Activated CD8-positive, alpha-beta T cell treated with anti-CD3 and anti-CD28 coated beads for 36 hours (primary cell): ENCODE results near the gene SUPT20HL2. TPM values are rescaled to one million over a fixed set of nuclear protein-coding genes. Genes with fewer than 3 reads are reported as not detected.
A peak's percentile ranks its signal among the peaks of the same experiment; 100 is the strongest.

Experiments used
- ATAC-seq: fragments of 200-7000 bp; cut with Tn5 transposase; one replicate; pipeline ENCODE4 v1.10.0; 2021; ENCODE audit warnings: mild to moderate bottlenecking, moderate library complexity
- CTCF ChIA-PET: fragments of 350-600 bp; sonication (Branson Sonifier 250); formaldehyde crosslinking; loops from one replicate; lab custom pipeline; 2021; ENCODE audit warnings: antibody characterized with exemption; lab: Charles Lee
- POLR2A ChIA-PET: fragments of 350-600 bp; sonication (Branson Sonifier 250); formaldehyde crosslinking; loops from one replicate; lab custom pipeline; 2021; ENCODE audit warnings: antibody characterized with exemption; lab: Charles Lee
- DNase-seq: peaks from one replicate; pipeline ENCODE4 v3.0.0-alpha.2; 2020
- H3K27ac Mint-ChIP-seq: one replicate; pipeline ENCODE4 v1.8.0; 2021; ENCODE audit warnings: mild to moderate bottlenecking, mixed read lengths
- H3K27me3 Mint-ChIP-seq: one replicate; pipeline ENCODE4 v1.8.0; 2021; ENCODE audit warnings: mixed read lengths
- H3K36me3 Mint-ChIP-seq: one replicate; pipeline ENCODE4 v1.8.0; 2021; ENCODE audit warnings: low read depth, mixed read lengths
- H3K4me1 Mint-ChIP-seq: one replicate; pipeline ENCODE4 v1.8.0; 2021; ENCODE audit warnings: low read depth, mixed read lengths
- H3K4me3 Mint-ChIP-seq: one replicate; pipeline ENCODE4 v1.8.0; 2021; ENCODE audit warnings: mild to moderate bottlenecking, moderate library complexity, mixed read lengths
- H3K9me3 Mint-ChIP-seq: one replicate; pipeline ENCODE4 v1.8.0; 2021; ENCODE audit warnings: mixed read lengths
- CTCF ChIP-seq: fragments of 200-600 bp; IDR thresholded peaks from one replicate; pipeline ENCODE4 v1.8.0; 2022; ENCODE audit warnings: antibody characterized with exemption, mild to moderate bottlenecking
- intact Hi-C: fragments of 100-400 bp; cut with micrococcal nuclease; formaldehyde crosslinking; loops from one replicate; pipeline ENCODE4 v1.10.0; 2022
- total RNA-seq, 2 experiments: library from RNA; stranded (reverse); gene quantifications; one replicate each; pipeline ENCODE4 v1.2.3, GENCODE V29; 2021

Gene SUPT20HL2
- total RNA-seq, 2 experiments from 2014 or later, result not detected

GRCh38 chrX:24350217-24350616 is 36.3 kb upstream of the SUPT20HL2 start:
- Mint-ChIP-seq H3K4me3 (no peak overlapping the region), H3K36me3 (no peaks in the 10 kb centered on the region), H3K27ac (no peak overlapping the region), H3K4me1 (no peaks in the 10 kb centered on the region), H3K9me3 (no peaks in the 10 kb centered on the region), H3K27me3 (no peaks in the 10 kb centered on the region)
- CTCF ChIA-PET, result no interaction called here
- no peak for TF ChIP-seq CTCF
- ATAC-seq (no peak), DNase-seq (no peak)
- POLR2A ChIA-PET, result no interaction called here
- intact Hi-C loops, result no loop called here

DNA sequence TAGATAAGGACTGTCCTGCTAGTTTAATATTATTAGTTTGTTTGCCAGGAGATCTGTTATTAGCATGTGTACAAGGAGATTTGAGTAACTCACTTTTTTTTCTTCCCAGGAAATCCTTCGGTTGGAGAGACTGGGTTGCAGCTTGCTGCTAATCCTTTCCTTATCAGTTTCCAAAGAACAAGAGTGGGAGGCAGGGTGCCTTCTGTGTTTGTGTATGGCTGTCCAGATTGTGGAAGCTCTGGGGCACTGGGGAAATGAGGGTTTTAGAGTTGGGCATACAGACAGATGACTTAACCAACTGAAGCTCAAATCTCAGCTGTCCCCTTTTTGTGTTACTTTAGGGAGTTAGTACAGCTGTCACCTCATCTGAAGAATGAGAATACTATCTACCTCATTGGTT is 34.0 kb upstream of the SUPT20HL2 start:
- POLR2A ChIA-PET, result no interaction called here
- H3K27me3 Mint-ChIP-seq, result no peaks in the 10 kb centered on the region
- H3K4me3 Mint-ChIP-seq, result no peak overlapping the region

DNA sequence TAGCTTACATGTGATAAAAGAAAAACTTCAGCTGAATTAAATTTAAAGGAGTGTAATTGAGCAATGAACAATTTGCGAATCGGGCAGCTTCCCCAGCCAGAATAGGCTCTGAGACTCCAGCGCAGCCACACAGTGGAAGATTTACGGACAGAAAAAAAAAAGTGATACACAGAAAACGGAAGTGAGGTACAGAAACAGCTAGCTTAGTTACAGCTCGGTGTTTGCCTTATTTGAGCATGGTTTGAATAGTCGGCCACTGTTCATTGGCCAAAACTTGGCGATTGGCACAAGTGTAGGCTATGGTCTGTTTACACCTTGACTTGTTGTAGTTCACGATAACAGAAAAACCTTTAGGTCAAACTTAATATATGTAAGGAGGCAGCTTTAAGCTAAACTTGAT is 29.9 kb upstream of the SUPT20HL2 start:
- POLR2A ChIA-PET, result no interaction called here
- Mint-ChIP-seq H3K4me3 (peak overlapping the region; percentile 27), H3K36me3 (no peaks in the 10 kb centered on the region), H3K4me1 (peaks cover 6% of the 10 kb centered on the region), H3K9me3 (no peaks in the 10 kb centered on the region), H3K27ac (no peak overlapping the region), H3K27me3 (peaks cover 2% of the 10 kb centered on the region)
- intact Hi-C loops, result no loop called here
- peak; percentile 12 for DNase-seq
- peak; percentile 82 for ATAC-seq
- no peak for TF ChIP-seq CTCF
- CTCF ChIA-PET, result interaction anchor here (1.4 to 2.0 kb wide), 2 partner anchors 28 to 37 kb away, joined by 5 to 8 read pairs; no protein-coding TSS in a partner anchor

More for the DNA sequence above, 34.0 kb upstream of the SUPT20HL2 start:
- CTCF ChIA-PET, result interaction anchor here (0.6 to 1.7 kb wide), 3 partner anchors 22 to 891 kb away, joined by 3 to 4 read pairs (median 3); no protein-coding TSS in a partner anchor
- peaks cover 3% of the 10 kb centered on the region for H3K4me1 Mint-ChIP-seq
- DNase-seq, result no peak
- intact Hi-C loops, result no loop called here
- ATAC-seq, result no peak
- no peak for TF ChIP-seq CTCF
- H3K27ac Mint-ChIP-seq, result no peak overlapping the region
- no peaks in the 10 kb centered on the region for H3K9me3 Mint-ChIP-seq
- H3K36me3 Mint-ChIP-seq, result no peaks in the 10 kb centered on the region

DNA sequence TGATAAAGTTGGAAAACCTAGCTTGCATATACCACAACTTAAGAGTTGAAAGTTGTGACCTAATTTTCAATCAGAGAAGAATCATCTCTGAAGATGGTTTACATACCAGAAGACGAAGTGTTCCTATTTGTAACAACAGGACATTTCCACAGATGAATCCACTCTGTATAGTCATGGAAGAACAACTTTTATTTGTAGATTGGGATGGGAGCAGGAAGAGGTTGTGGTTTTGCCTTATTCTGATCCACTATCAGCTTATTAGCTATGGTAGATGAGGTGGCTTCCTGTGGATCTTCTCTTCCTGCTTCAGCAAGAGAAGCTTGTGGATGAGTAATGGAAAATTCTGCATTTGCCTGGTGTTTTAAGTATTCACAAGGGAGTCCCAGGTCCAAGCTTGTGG is 27.9 kb upstream of the SUPT20HL2 start:
- DNase-seq, result no peak
- Mint-ChIP-seq H3K27ac (no peak overlapping the region), H3K4me1 (peaks cover 6% of the 10 kb centered on the region), H3K27me3 (peaks cover 2% of the 10 kb centered on the region), H3K36me3 (no peaks in the 10 kb centered on the region), H3K4me3 (no peak overlapping the region), H3K9me3 (no peaks in the 10 kb centered on the region)
- CTCF ChIA-PET, result interaction anchor here (1.0 to 2.0 kb wide), 2 partner anchors 30 to 54 kb away, joined by 3 to 8 read pairs; no protein-coding TSS in a partner anchor
- intact Hi-C loops, result no loop called here
- POLR2A ChIA-PET, result no interaction called here
- ATAC-seq, result no peak
- TF ChIP-seq CTCF, result no peak

- ChIA-PET CTCF (no interaction called here), POLR2A (no interaction called here)
- peaks cover 6% of the 10 kb centered on the region for H3K4me1 Mint-ChIP-seq
- no peak for ATAC-seq
- DNase-seq, result no peak
- H3K4me3 Mint-ChIP-seq, result no peak overlapping the region
- peaks cover 2% of the 10 kb centered on the region for H3K27me3 Mint-ChIP-seq
- no peaks in the 10 kb centered on the region for H3K9me3 Mint-ChIP-seq
- no peaks in the 10 kb centered on the region for H3K36me3 Mint-ChIP-seq
- no peak overlapping the region for H3K27ac Mint-ChIP-seq
- intact Hi-C loops, result no loop called here
- no peak for TF ChIP-seq CTCF
These were observed 26.6 kb upstream of the SUPT20HL2 start for GRCh38 chrX:24340501-24340900.
